ENCODE measurements around the gene APOA5. TPM values are rescaled to one million over a fixed set of nuclear protein-coding genes. Genes with fewer than 3 reads are reported as not detected.

APOA5 gene
- total RNA-seq, 1 experiment from 2014 or later = 0.11 TPM

- H3K9me3 ChIP-seq (ENCODE audit: control insufficient read depth, low read depth, low read length) = no peaks in the 10 kb centered on the region
Measured at GRCh38 chr11:116792869-116793771, 1.4 kb upstream of the APOA5 start.

More at GRCh38 chr11:116792869-116793771, 1.4 kb upstream of the APOA5 start:
- TF ChIP-seq, protein P1, sequence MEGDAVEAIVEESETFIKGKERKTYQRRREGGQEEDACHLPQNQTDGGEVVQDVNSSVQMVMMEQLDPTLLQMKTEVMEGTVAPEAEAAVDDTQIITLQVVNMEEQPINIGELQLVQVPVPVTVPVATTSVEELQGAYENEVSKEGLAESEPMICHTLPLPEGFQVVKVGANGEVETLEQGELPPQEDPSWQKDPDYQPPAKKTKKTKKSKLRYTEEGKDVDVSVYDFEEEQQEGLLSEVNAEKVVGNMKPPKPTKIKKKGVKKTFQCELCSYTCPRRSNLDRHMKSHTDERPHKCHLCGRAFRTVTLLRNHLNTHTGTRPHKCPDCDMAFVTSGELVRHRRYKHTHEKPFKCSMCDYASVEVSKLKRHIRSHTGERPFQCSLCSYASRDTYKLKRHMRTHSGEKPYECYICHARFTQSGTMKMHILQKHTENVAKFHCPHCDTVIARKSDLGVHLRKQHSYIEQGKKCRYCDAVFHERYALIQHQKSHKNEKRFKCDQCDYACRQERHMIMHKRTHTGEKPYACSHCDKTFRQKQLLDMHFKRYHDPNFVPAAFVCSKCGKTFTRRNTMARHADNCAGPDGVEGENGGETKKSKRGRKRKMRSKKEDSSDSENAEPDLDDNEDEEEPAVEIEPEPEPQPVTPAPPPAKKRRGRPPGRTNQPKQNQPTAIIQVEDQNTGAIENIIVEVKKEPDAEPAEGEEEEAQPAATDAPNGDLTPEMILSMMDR (conservative IDR thresholded peaks at IDR 0.05) = no peak
- no peak overlapping the region for H2BK20ac ChIP-seq (ENCODE audit: low read depth, low read length, poor library complexity, severe bottlenecking)
- H3K56ac ChIP-seq (ENCODE audit: insufficient read length, low read depth, low read length) = no peak overlapping the region
- no peaks in the 10 kb centered on the region; the same call in 1 of the 2 replicates for H3K4me1 ChIP-seq (ENCODE audit: insufficient read depth, low read length)
- no peak for DNase-seq
- H3K79me1 ChIP-seq (ENCODE audit: insufficient read depth, low read depth, low read length, poor library complexity, severe bottlenecking) = no peaks in the 10 kb centered on the region
- Mint-ChIP-seq H3K4me1 (peaks cover 15 to 24% of the 10 kb centered on the region in 2 experiments), H3K27me3 (ENCODE audit: low read depth) (peaks cover 22% of the 10 kb centered on the region), H3K4me3 (no peak overlapping the region), H3K27ac (no peak overlapping the region), H3K9me3 (no peaks in the 10 kb centered on the region), H3K36me3 (ENCODE audit: insufficient read depth in 1 of 3, low read depth in 3 of 3) (peaks cover 0 to 2% (median 0%) of the 10 kb centered on the region in 3 experiments; a peak in 1 of 7 replicates)
- no peak overlapping the region for H3K27ac ChIP-seq (ENCODE audit: insufficient read length, low read depth, low read length)
- no peak overlapping the region for H3K18ac ChIP-seq (ENCODE audit: insufficient read length, low read depth, low read length)
- H3K14ac ChIP-seq (ENCODE audit: insufficient read depth, low read length) = no peak overlapping the region
- no peak overlapping the region for H4K8ac ChIP-seq (replicated peaks; ENCODE audit: insufficient read length, low read depth, low read length)
- no peak overlapping the region for H2BK5ac ChIP-seq (ENCODE audit: insufficient read length, low read length)
- no peak overlapping the region for H4K5ac ChIP-seq (ENCODE audit: insufficient read length, low read depth, low read length)
- peaks cover 5% of the 10 kb centered on the region for H3K23me2 ChIP-seq (ENCODE audit: insufficient read length, low read depth, low read length, poor library complexity, severe bottlenecking)
- H3K9ac ChIP-seq (ENCODE audit: extremely low read depth, insufficient read length, low read length) = no peak overlapping the region
- H2BK15ac ChIP-seq (ENCODE audit: low read depth, low read length) = no peak overlapping the region
- no peak overlapping the region for H3K4me2 ChIP-seq (ENCODE audit: insufficient read depth, insufficient read length, low read length)
- no peak overlapping the region for H2BK12ac ChIP-seq (ENCODE audit: insufficient read length, low read depth, low read length)
- H2BK120ac ChIP-seq (ENCODE audit: low read depth, low read length, poor library complexity, severe bottlenecking) = no peak overlapping the region
- H3K23ac ChIP-seq (ENCODE audit: insufficient read length, low read depth, low read length) = no peak overlapping the region
- no peak overlapping the region for H2AFZ ChIP-seq (ENCODE audit: low read length)
- H3K27me3 ChIP-seq (ENCODE audit: insufficient read depth, low read length) = no peaks in the 10 kb centered on the region; the same call in 1 of the 2 replicates
- H3T11ph ChIP-seq (ENCODE audit: low read length) = no peak overlapping the region
- no CpG with 5 or more reads among the region's 8 CpGs for WGBS (ENCODE audit: extremely low coverage, insufficient read length, low lambda C conversion rate)
- no peaks in the 10 kb centered on the region for H3K79me2 ChIP-seq (ENCODE audit: insufficient read depth, low read length)
- no peak overlapping the region for H3K4ac ChIP-seq (ENCODE audit: low read depth, low read length)
- H4K20me1 ChIP-seq (ENCODE audit: control insufficient read depth, insufficient read depth, insufficient read length) = no peaks in the 10 kb centered on the region
- no peak overlapping the region for H4K91ac ChIP-seq (ENCODE audit: insufficient read length, low read depth, low read length)
- H2AK5ac ChIP-seq (ENCODE audit: insufficient read length, low read length) = no peak overlapping the region

Data from H9 (cell line).